Kasumi-1 (cell line): ENCODE results near the gene WEE2.
A peak's percentile ranks its signal among the peaks of the same experiment; 100 is the strongest.

Experiments
- DNase-seq, 2 experiments: peaks; one replicate each; lab custom pipeline; 2025; lab: John Stamatoyannopoulos, UW

Gene WEE2

GRCh38 chr7:141691540-141691939 is 16.6 kb upstream of the WEE2 start:
- no peak for DNase-seq

GRCh38 chr7:141691961-141692360 is 16.2 kb upstream of the WEE2 start:
- no peak for DNase-seq

- DNase-seq = no peak
Observed at GRCh38 chr7:141693082-141693481, 15.1 kb upstream of the WEE2 start.

- DNase-seq = no peak
Observed at GRCh38 chr7:141695803-141696289, 12.3 kb upstream of the WEE2 start.

- DNase-seq = peak; percentile 16 to 17
Observed at GRCh38 chr7:141696348-141696747, 11.8 kb upstream of the WEE2 start.

- no peak for DNase-seq
Observed at GRCh38 chr7:141697211-141697871, 10.8 kb upstream of the WEE2 start.

DNA sequence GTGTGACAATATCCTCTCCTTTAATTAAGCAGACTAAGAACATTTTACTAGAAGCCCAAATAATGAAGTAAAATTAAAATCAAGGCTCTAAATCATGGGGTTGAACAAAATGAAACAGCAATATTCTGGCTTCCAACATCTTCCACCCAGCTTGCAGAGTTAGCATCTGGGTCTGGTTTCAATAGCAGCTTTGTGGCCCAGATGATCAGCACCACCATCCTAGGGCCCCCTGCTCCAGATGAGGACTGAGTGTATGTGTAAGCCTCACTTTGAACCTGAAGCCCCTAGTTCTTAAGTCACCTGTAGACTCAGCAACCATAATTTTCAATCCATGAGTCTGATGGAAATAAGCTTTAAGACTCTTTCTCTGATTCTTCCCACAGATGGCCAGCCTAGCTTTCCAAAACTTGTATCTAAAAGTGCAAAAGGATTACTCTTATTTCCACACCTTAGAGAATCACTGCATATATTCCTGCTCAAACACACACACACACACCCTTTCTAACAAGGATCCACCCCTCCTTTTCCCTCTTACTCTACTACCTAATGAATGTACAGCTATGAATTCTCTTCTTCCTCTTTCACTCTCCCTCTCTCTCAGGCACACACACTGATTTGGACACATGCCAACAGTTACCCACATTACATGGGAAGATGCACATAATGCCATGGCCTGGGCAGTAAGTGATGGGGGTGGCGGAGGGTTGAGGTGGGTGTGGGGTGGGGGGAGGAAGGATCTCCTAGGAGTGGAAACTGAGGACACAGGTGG is 9.7 kb upstream of the WEE2 start:
- DNase-seq = peak in 1 of 2 experiments; percentile 3

GRCh38 chr7:141699860-141700259 is 8.3 kb upstream of the WEE2 start:
- no peak for DNase-seq

- no peak for DNase-seq
Observed at GRCh38 chr7:141700296-141700847, 7.8 kb upstream of the WEE2 start.

GRCh38 chr7:141700848-141701371 is 7.2 kb upstream of the WEE2 start:
- DNase-seq = peak; percentile 15 to 28

- peak; percentile 45 to 47 for DNase-seq
Observed at GRCh38 chr7:141701489-141702046, 6.6 kb upstream of the WEE2 start.

DNA sequence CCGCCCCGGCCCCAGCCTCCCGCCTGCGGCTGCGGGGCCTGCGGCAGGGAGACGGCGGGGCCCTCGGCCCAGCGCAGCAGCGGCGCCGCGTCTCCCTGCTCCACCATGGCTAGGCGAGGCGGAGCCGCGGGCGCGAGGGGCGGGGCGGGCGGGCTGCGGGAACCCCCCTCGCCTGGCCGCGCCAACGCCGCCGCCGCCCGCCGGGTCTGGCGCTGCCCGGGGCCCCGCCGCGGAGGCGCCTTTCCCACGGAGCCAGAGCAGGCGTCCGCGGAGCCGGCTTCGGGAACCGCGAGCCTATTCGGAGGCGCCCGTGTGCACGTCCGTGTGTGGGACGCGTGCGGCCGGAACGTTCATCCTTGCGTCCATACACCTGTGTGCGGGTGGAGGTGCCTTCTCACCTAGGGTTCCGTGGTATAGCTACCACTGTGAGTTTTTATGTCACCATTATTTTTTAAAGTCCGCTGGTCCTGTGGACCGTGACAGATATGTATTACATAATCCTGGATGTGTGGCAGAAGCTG is 6.0 kb upstream of the WEE2 start, which contains the start of gene DENND11:
Gene DENND11, minus strand, starts transcription at position 120 of the 521 bp plus-strand sequence. Its CDS starts 13 bp downstream, at position 107.
- DNase-seq = no peak

- DNase-seq = no peak
Observed at GRCh38 chr7:141702892-141703291, 5.3 kb upstream of the WEE2 start.

DNA sequence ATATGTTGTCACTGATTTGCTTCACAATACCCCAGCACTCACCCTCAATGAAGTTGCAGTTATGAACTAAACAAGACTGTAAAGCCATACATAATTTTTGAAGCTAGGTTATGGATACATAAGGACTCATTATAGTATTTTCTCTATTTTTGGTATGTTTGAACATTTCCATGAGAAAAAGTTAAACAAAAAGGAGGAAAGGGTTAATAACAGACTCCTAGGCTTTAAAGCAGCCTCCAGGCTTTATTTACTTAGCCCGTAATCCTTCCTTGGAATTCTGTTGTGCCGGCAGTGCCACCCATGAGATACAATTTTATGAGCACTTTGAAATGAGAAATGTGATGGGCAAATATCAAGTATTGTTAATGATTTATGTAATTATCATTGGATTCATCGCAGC is 4.0 kb upstream of the WEE2 start:
- no peak for DNase-seq

DNA sequence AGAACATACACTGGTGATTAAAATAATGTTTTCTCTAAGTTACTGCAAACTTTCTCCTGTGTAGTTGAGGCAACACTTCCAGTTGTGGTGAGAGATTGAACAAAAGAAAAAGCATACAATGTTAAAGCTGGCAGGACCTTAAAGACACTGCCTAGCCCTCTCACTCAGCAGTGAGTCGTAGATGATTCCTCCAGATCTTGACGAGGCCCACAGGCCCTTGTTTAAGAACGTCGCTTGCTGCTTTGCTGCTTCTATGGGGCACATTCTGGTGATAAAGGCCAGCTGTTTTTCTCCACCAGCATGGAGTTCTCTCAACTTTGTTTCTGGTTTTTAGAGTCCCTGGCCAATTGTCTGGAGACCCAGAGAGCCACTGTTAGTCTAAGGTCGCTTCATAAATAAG is 3.4 kb upstream of the WEE2 start:
- DNase-seq = no peak

DNA sequence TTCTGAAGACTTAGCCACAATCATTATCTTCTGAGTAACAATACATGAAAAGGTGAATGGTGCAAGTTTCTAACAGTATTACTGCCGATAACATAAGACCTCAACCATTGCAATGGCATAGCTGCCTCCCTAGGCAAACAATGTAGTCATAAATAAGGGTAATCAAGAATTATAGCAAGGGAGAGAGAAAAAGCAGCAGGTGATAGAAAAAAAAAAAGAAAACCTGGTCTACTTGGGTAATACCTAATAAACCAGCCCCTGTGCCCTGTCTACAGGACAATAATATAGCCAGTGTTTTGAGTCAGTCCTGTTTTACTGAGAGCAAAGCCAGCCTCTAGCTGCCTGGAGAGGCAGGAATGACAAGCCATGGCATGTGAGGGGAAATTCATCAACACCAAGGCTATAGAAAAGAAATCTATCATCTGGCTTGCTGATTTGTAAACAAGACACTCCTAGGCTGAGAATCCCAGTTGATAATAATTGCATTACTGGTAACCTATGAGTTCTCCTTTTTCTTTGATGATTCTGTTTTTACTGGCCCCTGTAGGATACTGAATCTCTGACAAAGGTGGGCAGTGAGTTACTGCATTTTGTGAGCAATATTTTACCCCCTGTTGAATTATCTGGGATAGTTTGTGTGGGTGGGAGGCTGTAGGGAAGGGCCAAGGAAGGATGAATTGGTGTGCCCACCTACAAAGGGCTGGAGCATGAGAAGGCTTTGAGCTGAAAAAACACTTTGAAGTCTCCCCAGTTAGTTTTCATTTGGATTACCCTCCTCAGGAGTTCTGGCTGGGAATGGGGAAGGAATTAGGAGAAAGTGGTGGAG is 1.7 kb upstream of the WEE2 start:
- no peak for DNase-seq

- DNase-seq = no peak
Observed at GRCh38 chr7:141709318-141709717, 1.2 kb downstream of the WEE2 start.

- no peak for DNase-seq
Observed at GRCh38 chr7:141709749-141710148, 1.6 kb downstream of the WEE2 start.

DNA sequence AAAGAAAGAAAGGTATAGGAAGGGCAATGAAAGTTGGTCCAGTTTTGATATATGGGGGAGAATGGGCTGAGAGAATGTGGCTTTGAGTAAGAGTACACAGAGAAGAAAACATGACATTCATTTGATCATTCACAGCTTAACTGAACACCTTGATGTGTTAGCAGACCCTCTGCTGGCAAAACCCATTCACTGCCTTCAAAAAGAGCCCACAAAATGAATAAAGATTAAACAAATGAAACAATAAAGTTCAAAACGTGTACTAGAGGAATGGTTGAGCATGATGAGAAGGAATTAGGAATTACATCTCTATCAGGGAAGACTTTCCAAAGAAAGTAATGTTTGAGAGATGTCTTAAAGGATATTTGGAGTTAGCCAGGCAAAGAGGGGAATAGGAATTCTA is 2.1 kb downstream of the WEE2 start:
- DNase-seq = no peak

DNA sequence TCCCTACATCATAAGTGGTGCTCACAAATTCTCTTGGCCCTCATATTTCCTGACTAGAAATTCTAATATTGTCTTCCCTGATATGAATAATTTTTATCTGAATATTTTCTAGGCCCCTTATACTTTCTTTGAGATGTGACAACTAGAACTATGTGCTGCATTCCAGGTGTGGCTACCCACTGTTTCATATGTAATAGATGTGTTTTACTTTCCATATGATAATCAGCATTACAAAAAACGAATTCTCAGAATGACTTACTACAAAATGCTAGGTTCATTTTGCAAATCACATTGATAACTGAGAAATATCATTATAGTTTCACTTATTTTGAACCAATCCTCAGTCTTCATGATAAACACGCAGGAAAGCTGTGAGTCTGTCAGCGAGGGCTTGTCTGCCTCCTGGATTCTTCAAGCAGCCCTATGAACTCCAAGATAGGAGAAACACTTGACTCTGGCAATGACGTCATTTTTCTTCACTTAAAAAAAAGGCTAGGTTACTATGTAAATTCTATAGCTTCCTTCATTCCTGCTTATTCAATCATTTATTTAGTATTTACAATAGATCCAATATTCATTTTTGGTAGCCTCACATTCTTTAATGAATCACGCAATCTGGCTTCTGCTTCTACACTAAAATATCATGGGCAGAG is 4.6 kb downstream of the WEE2 start:
- no peak for DNase-seq

GRCh38 chr7:141713890-141714289 is 5.7 kb downstream of the WEE2 start:
- DNase-seq = no peak
